SKM-1 treated with dmso at 0.1 percent for 144 hours (cell line): ENCODE results near the gene HAGHL.
"Not testable (repeated sequence)": the region's sequence is repeated elsewhere in the genome, so short reads cannot be mapped to it uniquely, and the experiment has no call there.

Source experiments
- DNase-seq: peaks from one replicate; lab custom pipeline; 2025; ENCODE audit not compliant: unreplicated experiment; lab: John Stamatoyannopoulos, UW

Gene HAGHL

DNA sequence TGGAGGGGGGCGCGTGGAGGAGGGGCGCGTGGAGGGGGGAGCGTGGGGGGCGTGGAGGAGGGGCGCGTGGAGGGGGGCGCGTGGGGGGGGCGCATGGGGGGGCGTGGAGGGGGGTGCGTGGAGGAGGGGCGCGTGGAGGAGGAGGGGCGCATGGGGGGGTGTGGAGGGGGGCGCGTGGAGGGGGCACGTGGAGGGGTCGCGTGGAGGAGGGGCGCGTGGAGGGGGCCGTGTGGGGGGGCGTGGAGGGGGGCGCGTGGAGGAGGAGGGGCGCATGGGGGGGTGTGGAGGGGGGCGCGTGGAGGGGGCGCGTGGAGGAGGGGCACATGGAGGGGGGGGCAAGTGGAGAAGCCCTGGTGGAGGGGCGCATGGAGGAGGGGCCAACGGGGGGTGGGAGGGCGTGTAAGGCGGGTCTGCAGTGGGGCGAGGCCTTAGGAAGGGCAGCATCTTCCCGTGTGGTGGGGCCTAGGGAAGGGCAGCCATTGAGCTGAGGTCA, 40.9 kb downstream of the HAGHL start:
- no peak for DNase-seq

DNA sequence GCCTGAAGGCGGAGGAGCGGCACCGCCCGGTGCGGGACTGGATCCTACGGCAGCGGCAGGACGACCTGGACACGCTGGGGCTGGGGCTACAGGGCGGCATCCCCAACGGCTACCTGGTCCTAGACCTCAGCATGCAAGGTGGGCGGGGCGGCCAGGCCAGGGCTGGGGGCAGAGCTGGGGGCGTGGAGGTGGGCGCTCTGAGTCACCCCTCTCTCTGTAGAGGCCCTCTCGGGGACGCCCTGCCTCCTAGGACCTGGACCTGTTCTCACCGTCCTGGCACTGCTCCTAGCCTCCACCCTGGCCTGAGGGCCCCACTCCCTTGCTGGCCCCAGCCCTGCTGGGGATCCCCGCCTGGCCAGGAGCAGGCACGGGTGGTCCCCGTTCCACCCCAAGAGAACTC, 41.5 kb downstream of the HAGHL start:
- DNase-seq: no peak

DNA sequence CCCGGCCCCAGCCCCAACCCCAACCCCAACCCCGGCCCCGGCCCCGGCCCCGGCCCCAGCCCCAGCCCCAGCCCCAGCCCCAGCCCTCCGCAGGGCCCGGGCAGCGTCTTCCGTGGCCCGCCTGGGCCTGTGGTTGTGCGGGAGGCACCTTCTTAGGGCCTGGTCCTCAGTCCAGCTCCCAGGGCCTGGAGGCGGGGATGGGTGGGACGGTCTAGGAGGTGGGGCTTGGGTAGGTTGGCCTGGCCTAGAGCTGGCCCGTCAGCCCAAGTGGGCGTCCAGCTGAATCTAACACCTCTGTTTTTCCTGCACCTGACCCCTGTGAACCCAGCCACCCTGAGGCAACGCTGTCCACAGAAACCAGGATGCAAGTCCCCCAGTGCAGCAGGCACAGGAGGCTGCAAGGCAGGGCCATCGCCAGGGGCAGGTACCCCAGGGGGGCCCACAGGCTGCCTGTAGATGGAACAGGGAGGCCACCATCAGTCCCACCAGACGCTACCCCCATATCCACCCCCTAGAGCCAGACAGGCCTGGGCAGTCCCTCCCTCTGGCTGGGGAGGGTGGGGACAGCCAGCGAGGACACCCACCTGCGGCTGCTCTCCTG, 42.4 kb downstream of the HAGHL start:
- DNase-seq: no peak

DNA sequence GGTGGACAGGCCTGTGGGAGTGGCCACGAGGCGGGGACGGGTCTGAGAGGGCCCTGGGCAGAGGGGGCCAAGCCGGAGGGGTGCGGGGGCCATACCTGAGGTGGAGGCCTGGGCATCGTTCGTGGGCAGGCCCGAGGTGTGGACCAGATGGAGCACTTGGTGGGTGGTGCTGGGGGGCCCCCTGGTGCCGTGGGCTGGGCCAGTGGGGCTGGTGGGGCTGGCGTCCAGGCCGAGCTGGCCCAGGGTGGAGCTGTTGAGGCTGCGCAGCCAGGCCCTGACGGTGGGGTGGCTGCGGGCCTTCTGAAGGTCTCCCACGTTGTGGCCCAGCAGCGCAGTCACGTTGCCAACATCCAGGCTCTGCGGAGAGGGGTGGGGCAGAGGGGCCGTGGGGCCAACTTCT, 43.0 kb downstream of the HAGHL start:
- DNase-seq: no peak

DNA sequence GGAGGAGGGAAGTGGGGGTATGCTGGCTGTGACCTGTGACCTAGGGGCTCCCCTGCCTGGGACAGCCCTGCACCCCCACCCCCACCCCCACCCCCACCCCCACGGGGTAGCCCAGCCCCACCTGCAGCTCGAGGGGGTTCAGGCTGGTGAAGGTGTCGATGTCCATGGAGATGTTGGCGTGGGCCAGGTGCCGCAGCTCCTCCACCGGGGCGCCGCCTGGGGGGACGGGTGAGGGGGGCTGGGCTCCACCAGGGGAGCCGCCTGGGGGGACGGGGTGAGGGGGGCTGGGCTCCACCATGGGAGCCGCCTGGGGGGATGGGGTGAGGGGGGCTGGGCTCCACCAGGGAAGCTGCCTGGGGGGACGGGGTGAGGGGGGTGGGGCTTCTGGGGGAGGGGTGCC, 43.5 kb downstream of the HAGHL start:
- DNase-seq: no peak

DNA sequence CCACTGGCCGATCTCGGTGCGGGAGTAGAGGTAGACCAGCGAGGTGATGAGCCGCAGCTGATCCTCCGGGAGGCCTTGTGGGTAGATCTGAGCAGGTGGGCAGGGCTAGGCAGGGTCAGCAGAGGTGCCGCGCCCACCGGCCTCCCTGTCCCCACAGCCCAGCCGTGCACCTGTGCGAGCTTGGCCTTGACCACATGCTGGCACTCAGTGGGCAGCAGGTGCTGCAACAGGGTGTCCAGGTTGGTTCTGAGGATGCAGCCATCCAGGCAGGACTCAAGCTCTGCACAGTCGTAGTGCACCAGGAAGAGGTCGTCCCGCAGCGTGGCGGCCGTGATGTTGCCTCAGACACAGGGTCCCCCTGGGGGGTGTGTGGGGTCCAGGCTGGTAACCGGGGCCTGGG, 46.1 kb downstream of the HAGHL start:
- no peak for DNase-seq

DNA sequence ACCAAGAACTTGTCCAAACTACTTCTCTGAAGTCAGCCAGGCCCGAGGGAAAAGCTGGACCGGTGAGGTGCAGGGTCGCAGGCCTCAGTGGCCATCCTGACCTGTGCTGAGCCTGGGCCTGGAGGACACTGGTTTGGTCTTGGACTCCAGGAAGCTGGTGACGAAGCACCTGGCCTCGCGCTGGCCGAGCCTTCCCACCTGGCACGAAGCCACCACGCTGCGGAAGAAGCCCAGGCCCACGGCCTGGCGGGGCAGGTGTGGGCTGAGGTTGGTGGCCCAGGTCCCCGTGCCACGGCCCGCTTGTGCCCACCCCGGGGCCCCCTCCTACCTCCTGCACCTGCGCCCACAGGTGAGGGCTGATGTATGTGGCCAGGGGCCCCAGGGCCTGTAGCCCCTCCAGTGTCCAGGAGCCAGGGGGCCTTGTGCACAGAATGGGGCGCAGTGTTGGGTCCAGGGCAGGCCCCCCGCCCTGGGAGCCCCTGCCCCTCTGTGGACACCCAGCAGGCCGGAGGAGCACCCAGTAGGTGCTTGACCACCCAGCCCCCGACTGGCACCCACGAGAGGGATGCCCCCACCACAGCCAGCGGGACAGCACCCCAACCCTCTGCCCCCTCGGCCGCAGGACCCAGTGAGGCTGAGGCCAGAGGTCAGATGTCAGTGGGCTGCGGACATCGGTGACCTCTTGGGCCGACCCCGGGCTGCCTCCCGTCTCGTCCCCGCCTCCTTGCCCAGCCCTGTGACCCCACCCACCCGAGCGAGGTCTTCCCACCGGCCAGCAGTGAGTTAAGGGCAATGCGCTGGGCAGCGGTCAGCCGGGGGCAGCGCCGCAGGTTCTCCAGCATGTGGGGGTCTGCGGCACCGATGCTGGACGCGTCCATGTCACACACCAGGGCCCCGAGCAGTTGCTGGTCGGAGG, 47.4 kb downstream of the HAGHL start:
- no peak for DNase-seq

DNA sequence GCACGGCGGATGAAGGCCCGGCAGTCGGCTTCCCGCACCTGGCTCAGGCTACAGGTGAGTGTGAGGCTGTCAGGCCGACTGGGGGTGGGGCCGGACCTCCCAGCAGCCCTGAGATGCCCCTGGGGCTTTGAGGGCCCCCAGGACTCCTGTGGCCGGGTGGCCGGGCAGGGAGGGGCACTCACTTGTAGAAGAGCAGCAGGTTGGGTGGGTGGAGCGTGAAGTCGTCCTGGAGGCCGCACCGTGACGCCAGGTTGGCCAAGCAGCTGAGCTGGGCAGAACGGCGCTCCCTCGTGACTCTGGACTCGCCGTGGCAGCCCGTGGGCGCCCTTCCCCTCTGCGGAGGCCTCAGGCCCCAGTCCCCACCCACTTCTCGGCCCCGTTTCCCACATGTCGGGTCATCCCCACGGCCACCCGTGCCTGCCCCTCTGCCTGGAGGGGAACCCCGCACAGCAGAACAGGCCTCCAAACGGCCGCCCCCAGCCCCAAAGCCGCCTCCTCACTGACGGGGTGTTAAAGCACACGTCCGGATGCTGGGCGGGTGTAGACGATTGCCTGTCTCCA, 48.4 kb downstream of the HAGHL start:
- DNase-seq: no peak

DNA sequence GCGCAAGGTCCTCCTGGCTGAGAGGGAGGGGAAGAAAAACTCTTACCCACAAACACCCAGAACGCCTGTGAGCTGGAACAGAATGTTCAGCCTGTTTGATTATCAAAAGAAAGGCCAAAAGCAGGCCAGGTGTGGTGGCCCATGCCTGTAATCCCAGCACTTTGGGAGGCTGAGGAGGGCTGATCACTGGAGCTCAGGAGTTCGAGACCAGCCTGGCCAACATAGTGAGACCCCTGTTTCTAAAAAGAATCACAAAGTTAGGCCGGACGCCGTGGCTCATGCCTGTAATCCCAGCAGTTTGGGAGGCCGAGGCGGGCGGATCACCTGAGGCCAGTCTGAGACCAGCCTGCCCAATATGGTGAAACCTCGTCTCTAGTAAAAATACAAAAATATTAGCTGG, 49.4 kb downstream of the HAGHL start:
- not testable (repeated sequence) for DNase-seq

DNA sequence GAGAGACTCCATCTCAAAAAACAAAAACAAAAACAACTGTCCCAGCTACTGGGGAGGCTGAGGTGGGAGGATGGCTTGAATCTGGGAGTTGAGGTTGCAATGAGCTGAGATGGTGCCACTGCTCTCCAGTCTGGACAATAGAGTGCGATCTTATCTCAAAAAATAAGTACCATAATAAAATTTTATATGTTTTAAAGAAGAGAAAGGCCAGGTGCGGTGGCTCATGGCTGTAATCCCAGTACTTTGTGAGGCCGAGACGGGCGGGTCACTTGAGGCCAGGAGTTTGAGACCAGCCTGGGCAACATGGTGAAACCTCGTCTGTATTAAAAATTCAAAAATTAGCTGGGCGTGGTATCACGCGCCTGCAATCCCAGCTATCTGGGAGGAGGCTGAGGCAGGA, 49.9 kb downstream of the HAGHL start:
- no peak for DNase-seq

DNA sequence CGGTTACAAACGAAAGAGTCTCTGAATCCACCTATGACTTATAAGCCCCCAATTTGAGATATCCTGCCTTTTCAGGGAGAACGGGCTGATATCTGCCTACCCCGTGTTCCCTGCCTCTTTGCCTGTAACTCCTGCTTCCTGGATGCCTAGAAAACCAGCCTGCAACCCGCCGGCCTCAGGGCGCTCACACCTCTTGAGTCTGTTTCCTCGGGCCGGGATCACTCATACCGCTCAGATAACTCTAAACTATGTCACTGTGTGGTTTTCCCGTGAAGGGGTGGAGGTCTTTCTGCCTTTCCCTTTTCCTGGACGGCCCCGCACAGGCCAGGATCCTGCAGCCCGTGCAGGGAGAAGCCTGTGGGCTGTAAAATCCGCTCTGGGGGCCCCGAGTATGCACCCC, 50.9 kb downstream of the HAGHL start:
- DNase-seq: no peak

DNA sequence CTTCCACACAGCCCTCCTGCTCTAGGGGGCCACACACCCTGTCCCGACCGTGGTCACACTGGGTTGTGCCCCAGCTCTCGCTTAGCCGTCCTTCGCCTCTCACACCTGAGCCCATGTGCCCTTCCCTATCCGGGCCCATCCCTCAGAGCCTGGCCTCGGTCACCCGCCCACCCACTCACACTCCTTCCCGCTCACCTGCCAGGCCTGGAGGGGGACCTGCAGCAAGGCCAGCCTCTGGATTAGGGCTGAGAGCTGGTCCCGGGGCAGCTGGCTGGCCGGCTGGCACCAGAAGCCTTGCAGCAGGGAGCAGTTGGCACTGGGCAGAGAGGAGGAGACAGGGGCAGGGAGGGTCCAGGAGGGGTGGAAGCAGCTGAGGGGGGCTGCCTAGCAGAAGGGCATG, 51.5 kb downstream of the HAGHL start:
- no peak for DNase-seq

DNA sequence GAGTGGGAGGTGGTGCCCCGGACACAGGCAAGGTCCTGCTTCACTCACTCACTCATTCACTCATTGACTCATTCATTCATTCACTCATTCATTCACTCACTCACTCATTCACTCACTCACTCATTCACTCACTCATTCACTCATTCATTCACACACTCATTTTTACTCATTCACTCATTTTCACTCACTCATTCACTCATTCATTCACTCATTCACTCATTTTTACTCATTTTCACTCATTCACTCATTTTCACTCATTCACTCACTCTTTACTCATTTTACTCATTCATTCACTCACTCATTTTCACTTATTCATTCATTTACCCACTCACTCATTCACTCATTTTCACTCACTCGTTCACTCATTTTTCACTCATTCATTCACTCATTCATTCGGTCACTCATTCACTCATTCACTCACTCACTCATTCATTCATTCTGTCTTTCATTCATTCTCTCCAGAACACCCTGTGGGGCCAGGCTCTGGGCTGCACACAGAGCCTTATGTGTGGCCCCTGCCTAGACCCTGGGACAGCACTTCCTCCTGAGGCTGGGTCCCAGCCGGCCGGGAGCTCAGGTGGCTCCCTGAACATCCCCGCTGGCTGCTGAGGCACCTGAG, 52.1 kb downstream of the HAGHL start:
- DNase-seq: no peak
